ENCODE results near the gene MARCKS. TPM values are rescaled to one million over a fixed set of nuclear protein-coding genes. Genes with fewer than 3 reads are reported as not detected.

MARCKS gene
- 535 and 570 TPM in 2 replicates for total RNA-seq

- H3K27ac ChIP-seq (ENCODE audit: low read depth, low read length) = peak within 1 kb of the TSS; percentile 99
- peaks cover 10% of the 10 kb centered on the region for H4K20me1 ChIP-seq (ENCODE audit: insufficient read depth, low read length)
- peak within 1 kb of the TSS; percentile 89 for H3K4me2 ChIP-seq (ENCODE audit: insufficient read depth, low read length)
- no peaks in the 10 kb centered on the region for H3K9me3 ChIP-seq (ENCODE audit: low read depth, low read length)
- peaks cover 15% of the 10 kb centered on the region for H3K36me3 ChIP-seq (ENCODE audit: insufficient read depth, low read length)
- TF ChIP-seq, protein P1, sequence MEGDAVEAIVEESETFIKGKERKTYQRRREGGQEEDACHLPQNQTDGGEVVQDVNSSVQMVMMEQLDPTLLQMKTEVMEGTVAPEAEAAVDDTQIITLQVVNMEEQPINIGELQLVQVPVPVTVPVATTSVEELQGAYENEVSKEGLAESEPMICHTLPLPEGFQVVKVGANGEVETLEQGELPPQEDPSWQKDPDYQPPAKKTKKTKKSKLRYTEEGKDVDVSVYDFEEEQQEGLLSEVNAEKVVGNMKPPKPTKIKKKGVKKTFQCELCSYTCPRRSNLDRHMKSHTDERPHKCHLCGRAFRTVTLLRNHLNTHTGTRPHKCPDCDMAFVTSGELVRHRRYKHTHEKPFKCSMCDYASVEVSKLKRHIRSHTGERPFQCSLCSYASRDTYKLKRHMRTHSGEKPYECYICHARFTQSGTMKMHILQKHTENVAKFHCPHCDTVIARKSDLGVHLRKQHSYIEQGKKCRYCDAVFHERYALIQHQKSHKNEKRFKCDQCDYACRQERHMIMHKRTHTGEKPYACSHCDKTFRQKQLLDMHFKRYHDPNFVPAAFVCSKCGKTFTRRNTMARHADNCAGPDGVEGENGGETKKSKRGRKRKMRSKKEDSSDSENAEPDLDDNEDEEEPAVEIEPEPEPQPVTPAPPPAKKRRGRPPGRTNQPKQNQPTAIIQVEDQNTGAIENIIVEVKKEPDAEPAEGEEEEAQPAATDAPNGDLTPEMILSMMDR (IDR thresholded peaks at IDR 0.05; ENCODE audit: extremely low read depth, low read depth, low read length) = no peak
- no peaks in the 10 kb centered on the region for H3K27me3 ChIP-seq (ENCODE audit: insufficient read depth, low read length)
- H2AFZ ChIP-seq (ENCODE audit: low read length) = peak within 1 kb of the TSS; percentile 69
- peaks cover 54% of the 10 kb centered on the region for H3K79me2 ChIP-seq (ENCODE audit: insufficient read depth, low read length)
- H3K4me3 ChIP-seq (ENCODE audit: insufficient read depth, low read length) = peak within 1 kb of the TSS; percentile 90
- peak; percentile 98 for DNase-seq (ENCODE audit: insufficient read length, low spot score, missing footprints)
- H3K4me1 ChIP-seq (ENCODE audit: insufficient read depth, low read length) = peaks cover 13% of the 10 kb centered on the region
These were observed at the start of gene MARCKS for GRCh38 chr6:113856625-113857555. Gene MARCKS, plus strand, starts transcription at chr6:113857345. Its CDS starts 401 bp downstream, at chr6:113857746.

DNA sequence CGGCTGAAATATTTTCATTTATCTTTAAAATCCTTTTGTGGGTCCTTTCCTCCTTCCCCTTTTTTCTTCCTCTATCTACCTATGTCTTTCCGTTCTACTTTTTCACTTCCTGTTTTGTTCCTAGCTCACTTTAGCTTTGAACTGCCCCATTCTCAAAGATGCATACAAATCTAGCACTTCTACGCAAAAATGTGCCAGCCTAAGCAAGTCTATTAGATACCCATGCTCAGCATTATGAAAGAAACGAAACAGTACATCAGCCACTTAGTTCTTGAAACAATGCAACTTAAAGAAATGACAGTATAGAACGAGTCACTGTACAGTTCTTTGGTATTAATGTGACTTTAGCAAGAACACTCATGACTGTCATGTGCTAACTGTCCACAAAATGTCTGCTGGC, 47.3 kb upstream of the MARCKS start:
- Histone ChIP-seq H3K4me1 (ENCODE audit: insufficient read depth, low read length) (peaks cover 27% of the 10 kb centered on the region), H3K79me2 (ENCODE audit: insufficient read depth, low read length) (no peaks in the 10 kb centered on the region), H2AFZ (ENCODE audit: low read length) (no peak overlapping the region), H4K20me1 (ENCODE audit: insufficient read depth, low read length) (no peaks in the 10 kb centered on the region), H3K27ac (ENCODE audit: low read depth, low read length) (no peak overlapping the region), H3K4me3 (ENCODE audit: insufficient read depth, low read length) (no peak overlapping the region), H3K4me2 (ENCODE audit: insufficient read depth, low read length) (no peak overlapping the region), H3K36me3 (ENCODE audit: insufficient read depth, low read length) (no peaks in the 10 kb centered on the region), H3K9me3 (ENCODE audit: low read depth, low read length) (no peaks in the 10 kb centered on the region), H3K27me3 (ENCODE audit: insufficient read depth, low read length) (no peaks in the 10 kb centered on the region)
- TF ChIP-seq, protein P1 (IDR thresholded peaks at IDR 0.05; ENCODE audit: extremely low read depth, low read depth, low read length) = no peak
- DNase-seq (ENCODE audit: insufficient read length, low spot score, missing footprints) = no peak

- Histone ChIP-seq H3K4me3 (ENCODE audit: insufficient read depth, low read length) (no peak overlapping the region), H3K79me2 (ENCODE audit: insufficient read depth, low read length) (no peaks in the 10 kb centered on the region), H3K9me3 (ENCODE audit: low read depth, low read length) (no peaks in the 10 kb centered on the region), H3K27me3 (ENCODE audit: insufficient read depth, low read length) (no peaks in the 10 kb centered on the region), H2AFZ (ENCODE audit: low read length) (peak overlapping the region; percentile 87), H4K20me1 (ENCODE audit: insufficient read depth, low read length) (no peaks in the 10 kb centered on the region), H3K27ac (ENCODE audit: low read depth, low read length) (peak overlapping the region; percentile 95), H3K4me1 (ENCODE audit: insufficient read depth, low read length) (peaks cover 18% of the 10 kb centered on the region), H3K4me2 (ENCODE audit: insufficient read depth, low read length) (peak overlapping the region; percentile 70), H3K36me3 (ENCODE audit: insufficient read depth, low read length) (no peaks in the 10 kb centered on the region)
- peak; percentile 54 for DNase-seq (ENCODE audit: insufficient read length, low spot score, missing footprints)
- TF ChIP-seq, protein P1 (IDR thresholded peaks at IDR 0.05; ENCODE audit: extremely low read depth, low read depth, low read length) = no peak
These were observed 44.0 kb upstream of the MARCKS start for GRCh38 chr6:113813142-113813541.

GRCh38 chr6:113818578-113818977, 38.6 kb upstream of the MARCKS start:
- H3K4me2 ChIP-seq (ENCODE audit: insufficient read depth, low read length) = peak overlapping the region; percentile 31

More at GRCh38 chr6:113818578-113818977, 38.6 kb upstream of the MARCKS start:
- no peaks in the 10 kb centered on the region for H3K36me3 ChIP-seq (ENCODE audit: insufficient read depth, low read length)
- H3K27me3 ChIP-seq (ENCODE audit: insufficient read depth, low read length) = no peaks in the 10 kb centered on the region
- H2AFZ ChIP-seq (ENCODE audit: low read length) = peak overlapping the region; percentile 15
- TF ChIP-seq, protein P1 (IDR thresholded peaks at IDR 0.05; ENCODE audit: extremely low read depth, low read depth, low read length) = no peak
- H3K79me2 ChIP-seq (ENCODE audit: insufficient read depth, low read length) = no peaks in the 10 kb centered on the region
- no peaks in the 10 kb centered on the region for H3K9me3 ChIP-seq (ENCODE audit: low read depth, low read length)
- no peak overlapping the region for H3K27ac ChIP-seq (ENCODE audit: low read depth, low read length)
- no peak overlapping the region for H3K4me3 ChIP-seq (ENCODE audit: insufficient read depth, low read length)
- no peaks in the 10 kb centered on the region for H4K20me1 ChIP-seq (ENCODE audit: insufficient read depth, low read length)
- peaks cover 10% of the 10 kb centered on the region for H3K4me1 ChIP-seq (ENCODE audit: insufficient read depth, low read length)
- DNase-seq (ENCODE audit: insufficient read length, low spot score, missing footprints) = no peak

Measured in osteoblast (primary cell).